ENCODE data around the gene GPR6.

DNA sequence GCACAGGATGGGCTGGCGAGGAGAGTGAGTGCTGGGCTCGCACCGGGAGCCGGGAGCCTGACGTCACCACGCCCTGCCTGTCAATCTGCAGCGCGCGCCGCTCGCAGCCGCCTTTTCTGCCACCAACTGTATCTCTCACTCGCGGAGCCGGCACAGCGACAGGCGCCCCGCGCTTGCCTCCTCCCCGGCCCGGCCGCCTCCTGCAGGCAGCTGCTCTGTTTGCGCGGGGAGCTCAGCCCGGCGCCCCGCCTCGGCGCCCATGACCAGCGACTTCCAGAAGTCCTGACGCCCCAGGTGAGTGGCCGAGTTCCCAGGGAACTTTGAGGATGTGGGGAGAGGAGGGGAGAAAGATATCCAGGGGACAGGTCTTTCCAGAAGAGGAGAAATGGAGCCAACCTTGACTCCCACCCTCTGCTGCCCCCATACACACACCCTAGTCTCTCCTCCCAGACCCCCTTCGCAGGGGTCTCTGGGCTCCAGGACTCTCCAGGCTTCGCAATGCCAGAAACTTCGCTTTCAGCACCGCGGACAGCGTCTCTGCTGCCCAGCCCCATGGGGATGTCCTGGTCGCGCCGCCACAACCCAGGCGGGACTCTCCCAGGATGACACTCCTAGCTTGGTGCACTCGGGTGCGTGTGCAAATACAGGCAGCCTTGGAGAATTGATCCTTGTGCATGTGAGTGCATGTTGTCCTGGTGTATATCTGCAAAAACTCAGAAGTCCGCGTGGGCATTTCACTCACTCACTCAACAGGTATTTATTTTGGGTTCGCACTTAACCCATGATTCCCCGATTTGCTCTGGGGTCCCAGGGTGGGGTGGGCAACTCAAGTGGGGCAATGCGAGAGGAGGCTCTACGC lies at the start of gene GPR6:
- TF ChIP-seq GATA3 (IDR thresholded peaks at IDR 0.05; ENCODE audit: low read depth, low read length) = no peak
- TF ChIP-seq GATA2 (IDR thresholded peaks at IDR 0.05; ENCODE audit: low read depth, low read length) = no peak

Measured in SH-SY5Y (cell line).